HG02840 (cell line): Measurements from ENCODE around the gene SUSD6.
"Not testable (repeated sequence)": the region's sequence is repeated elsewhere in the genome, so short reads cannot be mapped to it uniquely, and the experiment has no call there.

Experiments used
- ATAC-seq: cut with Tn5 transposase; IDR thresholded peaks from one replicate; pipeline ENCODE4 v1.9.1; 2021; ENCODE audit warnings: mild to moderate bottlenecking, moderate library complexity, moderate number of reproducible peaks; ENCODE audit not compliant: unreplicated experiment, low FRiP score

The SUSD6 gene

GRCh38 chr14:69708586-69709560 lies 97.5 kb downstream of the SUSD6 start:
- no peak for ATAC-seq

GRCh38 chr14:69710378-69710777 lies 99.0 kb downstream of the SUSD6 start:
- ATAC-seq, result no peak

GRCh38 chr14:69711065-69711464 lies 99.7 kb downstream of the SUSD6 start:
- no peak for ATAC-seq

GRCh38 chr14:69711477-69711876 lies 100.1 kb downstream of the SUSD6 start:
- no peak for ATAC-seq

DNA sequence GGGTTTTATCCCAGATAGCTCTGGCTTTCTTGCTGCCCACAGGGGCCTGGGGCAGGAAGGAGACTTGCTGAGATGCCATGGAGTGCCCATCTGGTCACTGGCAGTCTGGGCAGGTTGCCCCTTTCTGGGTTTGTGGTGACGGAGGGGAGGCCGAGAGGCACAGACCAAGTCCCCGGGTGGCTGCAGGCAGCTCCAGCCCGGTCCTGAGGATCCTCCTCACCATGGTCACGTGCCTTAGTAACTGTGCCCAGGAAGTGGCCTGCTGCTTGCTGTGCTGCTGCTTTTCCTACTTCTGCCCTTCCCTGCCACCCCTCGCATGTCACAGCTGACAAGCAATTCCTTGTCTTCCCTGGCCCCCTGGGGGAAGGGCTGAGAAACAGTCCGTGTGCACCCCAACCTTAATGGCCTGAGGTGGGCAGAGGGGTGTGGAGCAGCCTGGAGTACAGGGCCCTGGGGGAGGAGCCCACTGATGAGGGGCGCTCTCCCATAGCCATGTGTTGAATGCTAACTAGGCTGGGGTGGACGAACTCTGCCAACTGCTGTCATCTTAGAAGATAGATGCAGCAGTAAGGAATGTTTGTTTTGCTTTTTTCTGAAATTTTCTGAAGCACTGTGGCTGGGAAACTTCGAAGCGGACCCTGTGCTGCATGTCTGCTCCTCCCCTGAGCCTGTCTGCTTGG lies 100.6 kb downstream of the SUSD6 start:
- no peak for ATAC-seq

DNA sequence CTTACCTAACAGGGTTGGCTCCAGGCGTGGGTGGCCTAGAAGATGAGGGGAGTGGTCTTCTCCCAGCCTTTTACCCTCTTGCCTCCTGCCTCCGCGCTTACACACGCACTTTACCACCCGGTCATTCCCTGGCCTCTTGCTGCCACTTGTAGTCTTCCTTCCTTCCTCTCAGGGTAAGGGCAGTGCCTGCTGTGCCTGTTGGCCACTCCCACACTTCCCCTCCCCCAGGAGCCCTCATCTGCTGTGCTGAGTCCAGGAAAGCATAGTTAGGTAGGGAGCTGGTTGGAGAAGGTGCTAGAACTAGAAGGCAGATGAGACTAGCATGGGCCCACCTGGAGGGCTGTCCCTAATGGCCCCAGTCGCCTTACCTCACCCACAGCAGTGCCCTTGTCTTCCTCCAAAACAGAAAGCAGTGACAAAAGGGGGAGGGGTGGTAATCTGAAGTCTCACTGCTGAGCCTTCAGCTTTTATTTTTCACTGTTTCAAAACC lies 101.2 kb downstream of the SUSD6 start:
- ATAC-seq, result no peak

GRCh38 chr14:69713209-69713781 lies 101.9 kb downstream of the SUSD6 start:
- ATAC-seq, result no peak

DNA sequence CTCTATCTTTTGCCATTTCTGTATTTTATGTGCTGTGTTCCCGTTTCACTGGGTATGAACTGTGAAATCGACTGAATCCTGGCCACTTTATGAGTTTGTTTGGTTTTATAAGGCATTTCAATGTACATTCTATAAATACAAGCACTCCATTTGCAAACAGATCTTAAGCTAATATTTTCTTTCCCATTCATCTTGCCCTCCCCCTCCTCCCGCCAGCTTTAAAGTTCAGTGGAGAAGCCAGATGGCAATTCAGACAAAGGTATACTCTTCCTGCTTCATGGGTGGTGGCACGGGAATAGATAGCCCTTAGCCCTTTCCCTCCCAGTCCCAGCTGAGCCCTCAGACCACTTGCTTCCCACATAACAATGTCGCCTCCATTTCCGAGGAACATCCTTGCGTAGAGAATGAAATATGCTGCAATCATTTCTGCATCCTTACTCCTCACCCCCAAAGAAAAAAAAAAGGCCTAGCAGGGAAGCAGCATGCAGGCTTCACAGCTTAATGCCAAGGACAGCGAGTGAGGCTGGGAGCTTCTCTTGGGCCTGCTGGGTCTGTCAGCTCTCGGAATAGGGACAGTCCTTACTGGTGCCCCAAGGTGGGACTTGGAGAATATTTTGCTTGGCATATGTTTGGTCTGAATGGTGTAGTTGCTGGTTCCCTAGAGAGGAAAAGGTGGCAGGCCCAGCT lies 102.7 kb downstream of the SUSD6 start:
- ATAC-seq, result no peak

GRCh38 chr14:69715725-69716477 lies 104.5 kb downstream of the SUSD6 start:
- ATAC-seq, result no peak

- no peak for ATAC-seq
Measured at GRCh38 chr14:69716478-69717187, 105.2 kb downstream of the SUSD6 start.

DNA sequence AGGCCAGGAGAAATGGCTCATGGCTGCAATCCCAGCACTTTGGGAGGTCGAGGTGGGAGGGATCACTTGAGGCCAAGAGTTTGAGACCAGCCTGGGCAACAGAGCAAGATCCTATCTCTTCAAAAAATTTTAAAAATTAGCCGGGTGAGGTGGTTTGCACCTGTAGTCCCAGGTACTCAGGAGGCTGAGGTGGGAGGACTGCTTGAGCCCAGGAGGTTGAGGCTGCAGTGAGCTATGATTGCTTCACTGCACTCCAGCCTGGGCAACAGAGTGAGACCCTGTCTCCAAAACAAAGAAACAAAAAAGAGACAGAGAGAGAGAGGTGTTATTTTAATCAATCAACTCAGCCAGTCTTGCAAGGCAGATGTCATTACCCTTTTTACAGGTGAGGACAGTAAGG lies 107.2 kb downstream of the SUSD6 start:
- not testable (repeated sequence) for ATAC-seq

GRCh38 chr14:69719501-69719951 lies 108.1 kb downstream of the SUSD6 start:
- ATAC-seq, result no peak

DNA sequence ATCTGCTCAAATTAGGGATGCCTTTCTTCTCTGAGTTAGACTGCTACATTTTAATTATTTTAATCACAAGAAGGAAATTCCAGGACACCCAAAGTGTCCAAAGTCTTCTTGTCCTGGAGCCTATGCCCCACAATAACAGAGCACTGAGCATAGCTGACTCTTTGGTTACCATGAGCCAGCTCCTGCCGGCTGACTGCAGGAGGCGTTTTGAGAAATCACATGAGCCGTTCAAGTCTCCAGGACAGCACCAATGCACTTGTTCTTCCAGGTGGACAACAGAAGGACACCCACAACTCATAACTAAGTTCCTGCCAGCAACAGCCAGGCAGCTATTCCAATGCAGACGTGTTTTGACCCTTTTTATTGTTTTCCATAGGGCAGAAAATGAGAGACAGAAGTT lies 109.5 kb downstream of the SUSD6 start:
- ATAC-seq, result no peak

- peak; percentile 69 for ATAC-seq
Measured at GRCh38 chr14:69726761-69727511, 115.5 kb downstream of the SUSD6 start.

DNA sequence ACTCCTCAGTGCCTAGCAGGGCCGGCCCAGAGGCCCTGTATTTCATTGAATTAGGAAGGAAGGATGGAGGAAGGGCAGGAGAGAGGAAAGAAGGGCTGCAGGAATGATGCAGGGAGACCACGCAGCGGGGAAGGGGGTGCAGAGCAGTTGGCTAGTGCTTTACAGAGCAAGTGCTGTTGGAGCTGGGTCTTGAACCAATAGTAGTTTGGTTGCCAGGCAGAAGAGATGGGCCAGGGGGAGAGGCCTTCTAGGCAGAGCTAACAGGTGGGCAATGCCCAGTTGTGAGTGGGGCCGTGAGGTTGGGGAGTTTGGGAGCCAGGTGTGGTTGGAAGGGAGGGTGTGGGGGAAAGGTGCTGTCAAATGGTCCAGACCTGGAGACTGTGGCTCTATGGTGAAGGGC lies 116.5 kb downstream of the SUSD6 start:
- ATAC-seq, result no peak

- ATAC-seq, result not testable (repeated sequence)
Measured at GRCh38 chr14:69731919-69732598, 120.7 kb downstream of the SUSD6 start.

- ATAC-seq, result not testable (repeated sequence)
Measured at GRCh38 chr14:69736405-69736804, 125.0 kb downstream of the SUSD6 start.

- ATAC-seq, result no peak
Measured at GRCh38 chr14:69741055-69741454, 129.7 kb downstream of the SUSD6 start.
